Measurements from ENCODE around the gene TMEM202.
"Not testable (repeated sequence)": the region's sequence is repeated elsewhere in the genome, so short reads cannot be mapped to it uniquely, and the experiment has no call there.

Gene TMEM202

GRCh38 chr15:72404356-72404755 is 6.3 kb downstream of the TMEM202 start:
- no peak for DNase-seq

- no peak for DNase-seq
Measured at GRCh38 chr15:72404841-72405240, 6.7 kb downstream of the TMEM202 start.

GRCh38 chr15:72406936-72407335 is 8.8 kb downstream of the TMEM202 start:
- no peak for DNase-seq

GRCh38 chr15:72411111-72411510 is 13.0 kb downstream of the TMEM202 start:
- DNase-seq = no peak

- DNase-seq = no peak
Measured at GRCh38 chr15:72411544-72411943, 13.4 kb downstream of the TMEM202 start.

GRCh38 chr15:72413337-72413736 is 15.2 kb downstream of the TMEM202 start:
- not testable (repeated sequence) for DNase-seq

GRCh38 chr15:72415304-72415703 is 17.2 kb downstream of the TMEM202 start:
- no peak for DNase-seq

- not testable (repeated sequence) for DNase-seq
Measured at GRCh38 chr15:72419768-72420167, 21.7 kb downstream of the TMEM202 start.

- DNase-seq = no peak
Measured at GRCh38 chr15:72420576-72420975, 22.5 kb downstream of the TMEM202 start.

GRCh38 chr15:72421484-72421883 is 23.4 kb downstream of the TMEM202 start:
- DNase-seq = no peak

GRCh38 chr15:72423256-72423655 is 25.2 kb downstream of the TMEM202 start:
- no peak for DNase-seq

- no peak for DNase-seq
Measured at GRCh38 chr15:72426753-72427152, 28.6 kb downstream of the TMEM202 start.

GRCh38 chr15:72437650-72438316 is 39.7 kb downstream of the TMEM202 start:
- DNase-seq = no peak

- DNase-seq = not testable (repeated sequence)
Measured at GRCh38 chr15:72442848-72443247, 44.7 kb downstream of the TMEM202 start.

GRCh38 chr15:72445426-72445825 is 47.3 kb downstream of the TMEM202 start:
- DNase-seq = no peak

- DNase-seq = no peak
Measured at GRCh38 chr15:72450805-72451204, 52.7 kb downstream of the TMEM202 start.

GRCh38 chr15:72451224-72451623 is 53.1 kb downstream of the TMEM202 start:
- no peak for DNase-seq

- DNase-seq = no peak
Measured at GRCh38 chr15:72456684-72457083, 58.6 kb downstream of the TMEM202 start.

Data from activated CD8-positive, alpha-beta memory T cell treated with anti-CD3 and anti-CD28 coated beads, Interleukin-2, amount 50 U/mL, for 48 hours (primary cell).